ENCODE results near the gene SERGEF.
"Not testable (repeated sequence)": the region's sequence is repeated elsewhere in the genome, so short reads cannot be mapped to it uniquely, and the experiment has no call there.

The SERGEF gene

GRCh38 chr11:18000128-18000527 is 12.7 kb downstream of the SERGEF start:
- DNase-seq = not testable (repeated sequence)

- no peak for DNase-seq
These were observed 19.9 kb downstream of the SERGEF start for GRCh38 chr11:17992916-17993315.

- peak in 5 of 6 experiments; percentile 17 to 59 (median 25) for DNase-seq
These were observed 20.9 kb downstream of the SERGEF start for GRCh38 chr11:17991783-17992433.

- no peak for DNase-seq
These were observed 23.5 kb downstream of the SERGEF start for GRCh38 chr11:17989306-17989705.

DNA sequence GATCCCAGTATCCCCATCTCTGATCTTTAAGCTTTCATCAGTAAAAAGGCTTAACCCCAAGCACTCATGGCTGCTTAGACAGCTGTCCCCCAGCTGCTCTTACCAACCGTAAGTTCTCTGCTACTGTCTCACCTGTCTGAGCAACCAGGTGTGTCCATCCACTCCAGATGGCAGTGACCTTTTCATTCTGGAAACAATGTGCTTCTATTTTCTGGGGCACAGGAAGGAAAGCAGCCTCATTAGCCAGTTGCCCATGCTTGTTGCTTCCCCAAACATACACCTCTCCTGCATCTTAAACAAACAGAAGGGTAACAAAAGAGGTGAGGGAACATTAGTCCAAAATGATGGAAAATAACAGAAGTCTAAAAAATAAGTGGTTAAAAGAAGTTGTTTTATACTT is 24.4 kb downstream of the SERGEF start:
- DNase-seq = no peak

DNA sequence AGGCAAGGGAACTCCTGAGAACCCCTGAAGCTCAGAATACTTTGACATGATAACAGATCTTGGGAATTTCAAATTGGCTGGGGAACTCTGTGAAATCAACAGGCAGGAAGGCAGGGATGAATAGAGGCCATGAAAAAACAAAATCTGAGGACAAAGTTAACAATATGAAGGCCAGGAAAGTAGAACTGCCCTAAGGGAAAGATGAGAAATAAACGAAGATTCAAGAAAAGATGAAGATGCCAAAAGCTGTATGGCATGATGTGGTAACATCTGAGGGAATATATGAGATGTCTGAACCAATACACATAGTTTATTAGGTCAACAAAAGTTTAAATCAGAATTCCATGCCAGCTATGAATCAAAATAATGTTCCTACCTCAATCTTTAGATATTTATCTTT is 25.0 kb downstream of the SERGEF start:
- no peak for DNase-seq

- DNase-seq = no peak
These were observed 26.1 kb downstream of the SERGEF start for GRCh38 chr11:17986711-17987220.

DNA sequence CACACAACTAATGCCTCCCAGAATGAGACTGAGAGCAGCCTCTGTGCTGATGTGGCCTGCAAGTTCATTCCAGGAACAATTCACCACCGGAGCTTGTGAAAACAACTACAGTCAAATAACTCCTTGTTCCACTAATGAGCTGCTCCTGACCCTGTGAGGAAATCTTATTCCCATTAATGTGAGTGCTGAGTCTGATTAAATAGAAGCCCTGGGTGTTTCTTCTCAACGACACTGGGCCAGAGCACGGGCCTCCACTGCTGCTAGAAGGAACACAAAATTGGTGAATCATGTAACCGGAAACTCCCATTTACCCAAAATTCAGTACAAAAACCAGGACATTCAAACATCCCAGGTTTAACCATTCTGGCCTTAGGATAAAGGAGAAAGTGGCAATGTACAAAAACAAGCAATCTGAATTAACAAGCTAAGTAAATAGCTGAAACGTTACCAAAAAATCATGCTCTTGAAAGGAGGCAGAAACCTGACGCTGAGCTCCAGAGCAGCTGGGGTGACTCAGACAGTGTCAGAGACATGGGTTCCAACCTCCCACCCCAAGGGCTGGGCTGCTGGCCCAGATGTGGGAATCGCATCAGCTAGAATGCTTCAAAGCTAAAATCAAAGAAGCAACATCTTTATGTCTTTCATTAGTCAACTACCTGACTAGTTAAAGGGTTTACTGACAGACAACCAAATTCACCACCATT is 26.7 kb downstream of the SERGEF start:
- no peak for DNase-seq

GRCh38 chr11:17985517-17985916 is 27.3 kb downstream of the SERGEF start:
- no peak for DNase-seq

GRCh38 chr11:17983569-17983968 is 29.3 kb downstream of the SERGEF start:
- DNase-seq = no peak

DNA sequence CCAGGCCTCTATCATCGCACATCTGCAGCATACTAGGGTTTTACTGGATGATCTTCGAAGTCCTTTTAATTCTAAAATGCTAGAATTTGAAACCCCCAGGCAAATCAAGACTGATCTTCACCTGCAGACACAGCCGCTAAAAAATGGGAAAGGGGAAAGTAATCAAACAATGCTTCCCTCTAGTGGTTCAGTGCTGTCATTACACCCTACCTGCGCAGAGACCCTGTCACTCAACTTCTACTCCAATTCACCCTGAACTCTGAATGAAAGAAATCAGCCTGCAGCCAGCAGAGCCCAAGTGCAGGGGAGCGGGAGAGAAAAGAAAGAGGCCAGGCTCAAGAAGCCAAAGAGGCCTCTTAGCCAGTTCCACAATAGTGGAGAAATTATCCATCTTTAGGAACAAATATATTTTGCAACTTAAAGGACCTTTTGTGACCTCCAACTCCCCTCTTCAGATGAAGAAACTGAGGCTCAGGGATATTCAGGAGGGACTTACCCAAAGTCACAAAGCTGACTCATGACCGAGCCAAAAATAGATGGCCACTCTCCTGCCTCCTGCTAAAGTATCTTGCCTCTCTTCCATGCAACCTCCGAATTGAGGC is 33.0 kb downstream of the SERGEF start:
- DNase-seq = peak in 3 of 6 experiments; percentile 1 to 47 (median 41)

DNA sequence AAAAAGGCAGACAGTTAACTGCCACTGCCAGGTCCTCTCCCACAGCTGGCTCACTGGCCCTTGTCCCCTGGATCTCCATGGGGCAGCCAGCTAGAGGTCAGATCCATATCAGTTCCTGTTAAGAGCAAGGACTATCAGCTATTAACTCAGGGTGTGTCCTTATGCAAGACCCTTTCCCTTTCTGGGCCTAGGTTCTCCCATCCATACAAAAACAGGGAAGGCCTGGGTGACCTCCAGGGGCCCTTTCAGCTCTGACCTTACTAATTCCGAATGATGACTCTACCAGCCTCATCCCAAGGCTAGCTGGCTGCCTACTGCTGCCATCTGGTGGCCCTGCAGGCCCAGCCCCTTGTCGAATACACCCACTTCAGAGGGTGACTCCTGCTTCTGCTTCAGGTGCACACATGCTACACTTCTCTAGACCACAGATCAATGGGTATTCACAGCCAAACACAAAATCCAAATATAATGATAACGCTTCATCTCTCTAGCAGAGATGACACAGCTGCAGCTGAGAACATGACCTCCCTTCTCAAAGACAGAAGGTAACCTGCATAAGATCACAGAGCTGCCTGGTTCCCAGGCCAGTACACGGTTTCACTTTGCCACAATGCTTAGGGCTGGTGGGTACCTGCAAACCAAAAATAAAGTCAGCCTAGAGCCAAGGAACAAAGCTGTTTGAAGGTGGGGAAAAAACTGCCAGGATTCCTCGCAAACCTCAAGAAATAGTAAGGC is 34.1 kb downstream of the SERGEF start:
- no peak for DNase-seq

DNA sequence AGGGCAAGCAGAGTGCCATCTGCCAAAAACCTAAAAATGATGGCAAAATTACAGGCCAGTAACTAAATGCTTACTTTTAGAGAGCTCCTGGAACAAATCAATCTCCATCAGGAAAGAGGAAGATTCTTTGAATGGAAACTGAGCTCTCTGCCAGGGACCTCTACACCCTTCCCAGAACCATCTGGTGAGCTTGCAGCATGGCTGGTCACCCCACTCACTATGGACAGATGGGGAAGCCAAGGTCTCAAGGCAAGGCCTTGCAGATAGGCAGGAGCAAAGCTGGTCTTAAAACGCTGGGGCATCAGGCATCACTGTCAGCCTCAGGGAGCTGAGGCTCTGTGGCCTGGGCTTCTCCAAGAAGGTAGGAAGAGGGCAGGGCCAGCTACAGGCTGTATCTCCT is 36.2 kb downstream of the SERGEF start:
- DNase-seq = no peak

GRCh38 chr11:17974246-17974645 is 38.6 kb downstream of the SERGEF start:
- no peak for DNase-seq

DNA sequence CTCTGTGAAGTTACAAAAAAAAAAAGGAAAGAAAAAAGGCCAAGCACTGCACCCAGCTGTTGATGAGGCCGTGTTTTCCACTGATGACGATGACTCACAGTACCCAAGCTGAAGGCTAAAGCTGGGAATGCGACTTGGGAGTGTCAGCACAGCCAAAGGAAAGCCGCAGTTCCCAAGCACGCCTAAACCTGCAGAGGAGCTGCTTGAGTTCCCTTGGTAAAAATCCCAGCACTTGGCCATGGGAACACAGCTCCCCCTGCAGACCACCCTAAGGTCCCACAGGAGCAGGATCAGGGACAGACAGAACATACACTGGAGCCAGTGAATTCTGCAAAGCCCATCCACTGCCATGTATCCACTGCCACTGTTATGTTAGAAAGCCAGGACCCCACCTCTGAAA is 39.9 kb downstream of the SERGEF start:
- no peak for DNase-seq

GRCh38 chr11:17968206-17968605 is 44.6 kb downstream of the SERGEF start:
- DNase-seq = no peak

GRCh38 chr11:17967661-17968060 is 45.2 kb downstream of the SERGEF start:
- no peak for DNase-seq

- no peak for DNase-seq
These were observed 52.8 kb downstream of the SERGEF start for GRCh38 chr11:17960091-17960490.

- no peak for DNase-seq
These were observed 54.4 kb downstream of the SERGEF start for GRCh38 chr11:17958446-17958845.

DNA sequence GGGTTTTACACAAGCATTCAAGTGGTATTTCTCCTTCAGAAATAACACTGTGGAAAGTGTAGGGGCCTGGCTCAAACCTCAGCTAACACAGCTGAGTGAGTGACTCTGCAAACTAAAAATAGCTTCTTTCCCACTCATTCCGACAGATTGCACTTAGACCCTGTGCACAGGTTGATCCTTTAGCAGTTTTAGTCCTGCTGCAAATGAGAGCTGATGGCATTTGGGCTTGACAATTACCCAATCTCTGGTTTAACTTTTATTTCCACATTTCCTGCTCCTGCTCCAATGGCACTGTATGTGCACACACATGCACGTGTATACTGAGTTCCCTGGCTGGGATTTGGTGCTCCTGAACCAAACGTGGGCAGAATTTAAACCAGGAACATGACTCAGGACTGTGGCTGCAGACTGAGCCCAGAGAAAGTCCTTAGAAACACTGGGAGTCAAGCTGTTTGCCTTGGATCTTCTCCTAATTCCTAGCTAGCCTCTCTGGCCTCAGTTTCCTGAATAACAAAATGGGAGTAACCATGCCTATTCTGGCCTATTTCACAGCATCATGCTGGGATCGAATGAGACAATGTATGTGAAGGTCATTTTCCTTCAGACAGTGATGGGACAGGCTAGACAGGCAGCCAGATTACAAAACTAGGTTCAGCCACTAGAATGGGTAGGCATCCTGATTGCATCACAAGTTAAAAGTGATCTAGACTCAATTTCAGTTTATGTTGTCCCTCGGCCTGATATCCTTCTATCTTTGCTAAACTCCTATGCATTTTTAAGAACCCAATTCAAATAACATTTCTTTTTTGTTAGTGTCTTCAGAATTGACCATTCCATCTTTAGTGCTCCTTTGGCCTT is 58.2 kb downstream of the SERGEF start:
- no peak for DNase-seq

DNA sequence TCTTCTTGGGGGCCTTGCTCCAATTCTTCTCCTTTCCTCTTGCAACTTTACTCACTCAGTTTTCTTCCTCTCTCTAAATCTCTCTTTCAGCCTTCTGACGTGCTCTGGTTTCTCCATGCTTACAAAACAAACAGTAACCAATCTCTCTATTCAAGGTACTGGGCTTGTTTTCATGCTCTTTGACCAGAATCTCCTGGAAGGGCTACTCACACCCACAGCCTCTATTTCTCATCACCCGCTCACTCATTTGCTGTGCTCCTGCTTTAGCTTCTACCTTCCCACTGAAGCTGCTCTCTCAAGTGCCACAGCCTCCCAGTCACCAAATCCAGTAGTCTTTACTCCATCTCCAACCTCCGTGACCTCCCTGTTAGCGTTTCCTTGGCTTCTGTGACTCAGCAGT is 60.4 kb downstream of the SERGEF start:
- DNase-seq = no peak

DNA sequence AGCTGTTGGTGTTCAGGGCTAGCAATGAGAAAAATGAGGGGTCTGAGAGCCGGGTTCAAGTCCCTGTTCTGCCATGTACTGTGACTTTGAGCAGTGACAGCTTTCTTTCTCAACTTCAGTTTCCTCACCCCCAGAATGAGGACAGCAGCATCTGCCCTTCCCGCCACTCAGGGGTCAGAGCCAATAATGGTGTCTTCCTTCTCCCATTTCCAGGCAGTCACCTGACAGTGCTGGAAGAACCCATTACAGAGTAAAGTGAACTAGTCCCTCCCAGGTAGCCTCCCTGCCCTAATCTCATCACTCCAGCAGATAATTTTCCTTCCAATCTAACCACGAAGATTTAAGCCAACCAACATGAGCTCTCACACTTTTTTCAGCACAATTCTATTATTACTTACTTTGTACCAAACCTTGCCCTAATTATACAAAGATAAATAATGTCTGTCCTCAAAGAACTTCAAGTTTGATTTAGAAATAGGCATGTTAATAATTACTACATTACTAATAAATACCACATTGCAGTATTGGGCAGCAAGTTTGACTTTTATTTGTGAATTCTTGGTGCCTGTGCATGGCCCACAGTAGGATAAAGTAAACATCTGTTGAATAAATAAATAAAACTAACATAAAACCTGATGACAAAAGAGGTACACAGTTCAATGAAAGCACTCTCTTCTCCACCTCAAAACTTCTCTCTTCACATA is 61.0 kb downstream of the SERGEF start:
- DNase-seq = no peak

Measured in stimulated activated naive CD4-positive, alpha-beta T cell (primary cell).